SK-N-MC (cell line): ENCODE data around the gene GRIK4.

Source experiments
- EZH2 ChIP-seq: fragments of 200-600 bp; sonication (generic); IDR thresholded peaks from one replicate; pipeline ENCODE4 v1.6.1; 2017; ENCODE audit warnings: antibody characterized with exemption
- FOXP2 ChIP-seq: optimal IDR thresholded peaks from 2 replicates; pipeline ENCODE3; 2011; ENCODE audit warnings: mild to moderate bottlenecking, moderate library complexity; ENCODE audit not compliant: insufficient read depth; ENCODE audit errors: extremely low read length, control extremely low read depth
- POLR2AphosphoS5 ChIP-seq: IDR thresholded peaks from 2 replicates; pipeline ENCODE4 v1.6.1; 2012; ENCODE audit warnings: mild to moderate bottlenecking, low read depth, low read length, borderline replicate concordance

DNA sequence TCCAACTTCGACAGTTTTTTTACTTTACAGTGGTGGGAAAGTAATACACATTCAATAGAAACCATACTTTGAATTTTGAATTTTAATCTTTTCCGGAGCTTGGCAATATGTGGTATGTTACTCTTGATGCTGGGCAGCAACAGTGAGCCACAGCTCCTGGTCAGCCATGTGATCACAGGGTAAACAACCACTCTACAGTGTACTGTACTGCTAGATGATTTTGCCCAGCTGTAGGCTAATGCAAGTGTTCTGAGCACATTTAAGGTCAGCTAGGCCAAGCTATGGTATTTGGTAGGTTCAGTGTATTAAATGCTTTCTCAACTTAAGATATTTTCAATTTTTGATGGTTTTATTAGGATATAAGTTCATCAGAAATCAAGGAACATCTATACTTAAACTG, 48.7 kb upstream of the GRIK4 start:
- TF ChIP-seq POLR2AphosphoS5 (no peak), EZH2 (no peak), FOXP2 (no peak)
